HG03442 (cell line): ENCODE measurements around the gene METTL25.

Experiments used
- ATAC-seq: cut with Tn5 transposase; IDR thresholded peaks from one replicate; pipeline ENCODE4 v1.9.1; 2021; ENCODE audit warnings: mild to moderate bottlenecking, moderate library complexity; ENCODE audit not compliant: unreplicated experiment

METTL25 gene

GRCh38 chr12:82522762-82523161, 164.4 kb downstream of the METTL25 start:
- ATAC-seq, result no peak

- ATAC-seq, result no peak
These were observed 165.7 kb downstream of the METTL25 start for GRCh38 chr12:82523996-82524395.

DNA sequence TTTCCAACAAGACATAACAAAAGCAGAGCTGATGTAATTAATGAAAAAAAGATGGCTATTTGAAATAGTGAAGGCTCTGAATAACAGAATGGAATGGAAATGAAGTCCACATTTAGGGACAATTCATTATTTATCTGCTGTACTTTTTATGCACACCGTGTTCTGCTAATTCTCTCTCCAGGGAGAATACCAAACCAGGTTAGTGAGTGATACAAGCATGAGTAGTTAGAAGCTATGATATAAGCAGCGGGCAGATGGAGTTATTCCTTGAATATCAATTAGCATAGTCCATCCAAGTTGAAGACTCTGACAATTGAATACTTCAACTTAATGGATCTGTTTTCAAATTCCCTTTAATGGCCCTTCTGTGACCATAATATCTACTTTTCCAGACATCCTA, 166.3 kb downstream of the METTL25 start:
- ATAC-seq, result no peak

DNA sequence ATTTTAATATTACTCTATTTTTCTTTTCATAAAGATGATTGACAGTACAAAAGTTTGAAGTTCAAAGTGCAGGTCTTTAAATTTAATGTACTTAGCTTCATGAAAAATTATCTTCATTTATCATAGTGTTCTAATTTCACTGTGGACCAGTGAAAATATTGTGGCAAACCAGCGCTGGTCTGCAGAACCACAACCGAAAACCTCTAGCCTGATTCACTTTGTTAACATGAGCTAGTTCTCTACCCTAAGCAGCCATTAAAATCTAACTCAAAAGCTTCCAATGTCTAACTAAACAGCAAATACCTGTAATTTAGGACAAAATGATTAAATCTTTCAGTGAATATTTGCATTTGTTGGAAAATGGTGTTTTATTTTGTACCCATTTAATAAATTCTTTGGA, 167.3 kb downstream of the METTL25 start:
- ATAC-seq, result no peak

GRCh38 chr12:82527165-82527780, 168.9 kb downstream of the METTL25 start:
- ATAC-seq, result peak; percentile 73
